Bone marrow (tissue), 2 donors: ENCODE results near the gene DCLK2.

ENCODE experiments used
- DNase-seq, 2 donors: peaks; one replicate each; lab custom pipeline; 2025; lab: John Stamatoyannopoulos, UW

The DCLK2 gene

GRCh38 chr4:150240011-150240410 lies 161.8 kb downstream of the DCLK2 start:
- no peak for DNase-seq

- DNase-seq, result no peak
These were observed 164.7 kb downstream of the DCLK2 start for GRCh38 chr4:150242820-150243458.

- no peak for DNase-seq
These were observed 165.7 kb downstream of the DCLK2 start for GRCh38 chr4:150243932-150244331.

GRCh38 chr4:150244600-150244999 lies 166.4 kb downstream of the DCLK2 start:
- DNase-seq, result no peak

- DNase-seq, result no peak
These were observed 168.9 kb downstream of the DCLK2 start for GRCh38 chr4:150247184-150247583.

- no peak for DNase-seq
These were observed 169.9 kb downstream of the DCLK2 start for GRCh38 chr4:150248181-150248580.

GRCh38 chr4:150250293-150250997 lies 172.2 kb downstream of the DCLK2 start:
- no peak for DNase-seq

GRCh38 chr4:150250998-150251651 lies 172.9 kb downstream of the DCLK2 start:
- DNase-seq, result no peak

GRCh38 chr4:150251752-150252190 lies 173.5 kb downstream of the DCLK2 start:
- DNase-seq, result no peak

GRCh38 chr4:150252306-150252705 lies 174.1 kb downstream of the DCLK2 start:
- no peak for DNase-seq

GRCh38 chr4:150252741-150253140 lies 174.5 kb downstream of the DCLK2 start:
- DNase-seq, result no peak

- no peak for DNase-seq
These were observed 175.2 kb downstream of the DCLK2 start for GRCh38 chr4:150253416-150253815.

GRCh38 chr4:150253965-150254630 lies 175.9 kb downstream of the DCLK2 start:
- DNase-seq, result no peak

GRCh38 chr4:150255610-150256224 lies 177.5 kb downstream of the DCLK2 start:
- DNase-seq, result no peak

- DNase-seq, result no peak
These were observed 178.0 kb downstream of the DCLK2 start for GRCh38 chr4:150256225-150256620.

GRCh38 chr4:150256841-150257730 lies 178.8 kb downstream of the DCLK2 start:
- no peak for DNase-seq

- no peak for DNase-seq
These were observed 180.3 kb downstream of the DCLK2 start for GRCh38 chr4:150258569-150258968.

- DNase-seq, result no peak
These were observed 181.8 kb downstream of the DCLK2 start for GRCh38 chr4:150259861-150260567.

- no peak for DNase-seq
These were observed 183.3 kb downstream of the DCLK2 start for GRCh38 chr4:150261571-150261970.

GRCh38 chr4:150262611-150263010 lies 184.4 kb downstream of the DCLK2 start:
- DNase-seq, result no peak
